ENCODE data around the gene TSPAN33. TPM values are rescaled to one million over a fixed set of nuclear protein-coding genes. Genes with fewer than 3 reads are reported as not detected.
A peak's percentile ranks its signal among the peaks of the same experiment; 100 is the strongest.

Gene TSPAN33
- total and polyA plus RNA-seq, 10 of the 15 experiments (the other 5 are each of a cell fraction or from before 2014, with no cell fraction given), result 12.0 to 123 (median 86.3) TPM

DNA sequence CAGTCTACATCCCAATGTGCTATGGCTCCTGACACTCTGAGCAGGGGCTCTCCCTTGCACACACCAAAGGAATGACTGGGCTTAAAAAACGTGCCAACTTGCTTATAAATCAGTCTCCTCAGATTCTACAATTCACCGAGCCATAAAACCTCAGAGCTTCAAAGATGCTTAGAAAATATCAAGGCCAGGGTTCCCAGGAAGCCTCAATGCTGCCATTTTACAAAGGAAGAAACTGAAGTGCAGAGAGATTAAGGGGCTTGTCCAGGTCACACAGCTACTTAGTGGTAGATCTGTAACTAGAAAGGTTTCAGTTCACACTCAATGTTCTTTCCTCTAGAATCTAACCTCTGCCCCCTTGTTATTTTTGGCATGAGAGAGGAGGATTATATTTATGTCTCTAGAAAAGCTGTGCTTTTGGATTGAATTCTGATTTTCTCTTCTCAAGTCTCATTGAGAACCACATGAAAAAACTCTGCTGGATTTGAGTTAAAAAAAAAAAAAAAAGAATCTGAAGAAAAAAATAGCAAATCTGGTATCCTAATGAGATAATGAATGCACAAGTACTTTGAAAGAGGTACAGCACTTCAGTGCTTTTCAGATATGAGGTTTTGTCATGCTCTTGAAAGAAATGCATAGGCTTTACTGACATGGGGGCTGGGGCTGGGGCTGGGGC, 22.3 kb upstream of the TSPAN33 start (continued):
- peak; percentile 90 for TF ChIP-seq YBX1 (IDR thresholded peaks at IDR 0.05)
- no peak for TF ChIP-seq PML (IDR thresholded peaks at IDR 0.05; ENCODE audit: low read length)
- 0 out of 2 replicates have a peak, but pooled peaks have one; percentile 28 for TF ChIP-seq SMARCA5 (IDR thresholded peaks at IDR 0.05)
- TF ChIP-seq MEF2B (IDR thresholded peaks at IDR 0.05; ENCODE audit: partially characterized antibody, poor library complexity, severe bottlenecking), result peak; percentile 76
- peak; percentile 97 for TF ChIP-seq NR2F1 (conservative IDR thresholded peaks at IDR 0.05)
- 0 out of 2 replicates have a peak, but pooled peaks have one; percentile 41 for TF ChIP-seq NBN (IDR thresholded peaks at IDR 0.05)
- TF ChIP-seq, protein P1, sequence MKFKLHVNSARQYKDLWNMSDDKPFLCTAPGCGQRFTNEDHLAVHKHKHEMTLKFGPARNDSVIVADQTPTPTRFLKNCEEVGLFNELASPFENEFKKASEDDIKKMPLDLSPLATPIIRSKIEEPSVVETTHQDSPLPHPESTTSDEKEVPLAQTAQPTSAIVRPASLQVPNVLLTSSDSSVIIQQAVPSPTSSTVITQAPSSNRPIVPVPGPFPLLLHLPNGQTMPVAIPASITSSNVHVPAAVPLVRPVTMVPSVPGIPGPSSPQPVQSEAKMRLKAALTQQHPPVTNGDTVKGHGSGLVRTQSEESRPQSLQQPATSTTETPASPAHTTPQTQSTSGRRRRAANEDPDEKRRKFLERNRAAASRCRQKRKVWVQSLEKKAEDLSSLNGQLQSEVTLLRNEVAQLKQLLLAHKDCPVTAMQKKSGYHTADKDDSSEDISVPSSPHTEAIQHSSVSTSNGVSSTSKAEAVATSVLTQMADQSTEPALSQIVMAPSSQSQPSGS (IDR thresholded peaks at IDR 0.05; ENCODE audit: low read length), result 0 out of 2 replicates have a peak, but pooled peaks have one; percentile 11
- TF ChIP-seq, protein P2, sequence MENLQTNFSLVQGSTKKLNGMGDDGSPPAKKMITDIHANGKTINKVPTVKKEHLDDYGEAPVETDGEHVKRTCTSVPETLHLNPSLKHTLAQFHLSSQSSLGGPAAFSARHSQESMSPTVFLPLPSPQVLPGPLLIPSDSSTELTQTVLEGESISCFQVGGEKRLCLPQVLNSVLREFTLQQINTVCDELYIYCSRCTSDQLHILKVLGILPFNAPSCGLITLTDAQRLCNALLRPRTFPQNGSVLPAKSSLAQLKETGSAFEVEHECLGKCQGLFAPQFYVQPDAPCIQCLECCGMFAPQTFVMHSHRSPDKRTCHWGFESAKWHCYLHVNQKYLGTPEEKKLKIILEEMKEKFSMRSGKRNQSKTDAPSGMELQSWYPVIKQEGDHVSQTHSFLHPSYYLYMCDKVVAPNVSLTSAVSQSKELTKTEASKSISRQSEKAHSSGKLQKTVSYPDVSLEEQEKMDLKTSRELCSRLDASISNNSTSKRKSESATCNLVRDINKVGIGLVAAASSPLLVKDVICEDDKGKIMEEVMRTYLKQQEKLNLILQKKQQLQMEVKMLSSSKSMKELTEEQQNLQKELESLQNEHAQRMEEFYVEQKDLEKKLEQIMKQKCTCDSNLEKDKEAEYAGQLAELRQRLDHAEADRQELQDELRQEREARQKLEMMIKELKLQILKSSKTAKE (IDR thresholded peaks at IDR 0.05; ENCODE audit: low read depth, poor library complexity, severe bottlenecking), result peak; percentile 79
- no peak for TF ChIP-seq RFX5 (IDR thresholded peaks at IDR 0.05; ENCODE audit: low read depth, low read length)
- TF ChIP-seq, protein P3, sequence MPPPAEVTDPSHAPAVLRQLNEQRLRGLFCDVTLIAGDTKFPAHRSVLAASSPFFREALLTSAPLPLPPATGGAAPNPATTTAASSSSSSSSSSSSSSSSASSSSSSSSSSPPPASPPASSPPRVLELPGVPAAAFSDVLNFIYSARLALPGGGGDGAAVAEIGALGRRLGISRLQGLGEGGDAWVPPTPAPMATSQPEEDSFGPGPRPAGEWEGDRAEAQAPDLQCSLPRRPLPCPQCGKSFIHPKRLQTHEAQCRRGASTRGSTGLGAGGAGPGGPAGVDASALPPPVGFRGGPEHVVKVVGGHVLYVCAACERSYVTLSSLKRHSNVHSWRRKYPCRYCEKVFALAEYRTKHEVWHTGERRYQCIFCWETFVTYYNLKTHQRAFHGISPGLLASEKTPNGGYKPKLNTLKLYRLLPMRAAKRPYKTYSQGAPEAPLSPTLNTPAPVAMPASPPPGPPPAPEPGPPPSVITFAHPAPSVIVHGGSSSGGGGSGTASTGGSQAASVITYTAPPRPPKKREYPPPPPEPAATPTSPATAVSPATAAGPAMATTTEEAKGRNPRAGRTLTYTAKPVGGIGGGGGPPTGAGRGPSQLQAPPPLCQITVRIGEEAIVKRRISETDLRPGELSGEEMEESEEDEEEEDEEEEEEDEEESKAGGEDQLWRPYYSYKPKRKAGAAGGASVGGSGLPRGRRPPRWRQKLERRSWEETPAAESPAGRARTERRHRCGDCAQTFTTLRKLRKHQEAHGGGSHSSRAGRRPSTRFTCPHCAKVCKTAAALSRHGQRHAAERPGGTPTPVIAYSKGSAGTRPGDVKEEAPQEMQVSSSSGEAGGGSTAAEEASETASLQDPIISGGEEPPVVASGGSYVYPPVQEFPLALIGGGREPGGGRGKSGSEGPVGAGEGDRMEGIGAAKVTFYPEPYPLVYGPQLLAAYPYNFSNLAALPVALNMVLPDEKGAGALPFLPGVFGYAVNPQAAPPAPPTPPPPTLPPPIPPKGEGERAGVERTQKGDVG (CRISPR knock-in tag; IDR thresholded peaks at IDR 0.05), result no peak
- TF ChIP-seq DPF2 (IDR thresholded peaks at IDR 0.05), result peak; percentile 8; the same call in 1 of the 2 replicates
- no peak for TF ChIP-seq STAT1 (conservative IDR thresholded peaks at IDR 0.05)
- peak; percentile 42 to 70; a peak in 3 of 4 replicates for TF ChIP-seq BHLHE40 (IDR thresholded peaks at IDR 0.05; ENCODE audit: borderline replicate concordance in 1 of 2, low read depth in 2 of 2, low read length in 1 of 2)
- no peak for TF ChIP-seq ZZZ3 (IDR thresholded peaks at IDR 0.05; ENCODE audit: control insufficient read depth, insufficient read length, low read depth)
- TF ChIP-seq ZNF24 (IDR thresholded peaks at IDR 0.05), result peak; percentile 57; the same call in 1 of the 2 replicates
- TF ChIP-seq MXI1 (IDR thresholded peaks at IDR 0.05; ENCODE audit: low read depth, low read length), result 0 out of 2 replicates have a peak, but pooled peaks have one; percentile 24
- TF ChIP-seq SMC3 (IDR thresholded peaks at IDR 0.05; ENCODE audit: borderline replicate concordance, low read length), result peak; percentile 19; the same call in 1 of the 2 replicates
- TF ChIP-seq, protein P4, sequence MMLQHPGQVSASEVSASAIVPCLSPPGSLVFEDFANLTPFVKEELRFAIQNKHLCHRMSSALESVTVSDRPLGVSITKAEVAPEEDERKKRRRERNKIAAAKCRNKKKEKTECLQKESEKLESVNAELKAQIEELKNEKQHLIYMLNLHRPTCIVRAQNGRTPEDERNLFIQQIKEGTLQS (IDR thresholded peaks at IDR 0.05; ENCODE audit: borderline replicate concordance, extremely low read depth, low read depth, low read length), result no peak
- peak; percentile 66 for TF ChIP-seq NR2C1 (IDR thresholded peaks at IDR 0.05)
- TF ChIP-seq POU2F2 (IDR thresholded peaks at IDR 0.05; ENCODE audit: borderline replicate concordance, low read depth, low read length), result peak; percentile 81; the same call in 1 of the 3 replicates
- TF ChIP-seq TARDBP (IDR thresholded peaks at IDR 0.05; ENCODE audit: borderline replicate concordance), result 0 out of 2 replicates have a peak, but pooled peaks have one; percentile 15

Data from GM12878 (cell line).